Embryonic facial prominence (tissue), 1 donor: ENCODE results near the gene RNF214.
"Not testable (repeated sequence)": the region's sequence is repeated elsewhere in the genome, so short reads cannot be mapped to it uniquely, and the experiment has no call there.

Experiments used
- DNase-seq: peaks from one replicate; pipeline ENCODE4 v3.0.0-alpha.2; 2016; ENCODE audit errors: extremely low spot score

The RNF214 gene

DNA sequence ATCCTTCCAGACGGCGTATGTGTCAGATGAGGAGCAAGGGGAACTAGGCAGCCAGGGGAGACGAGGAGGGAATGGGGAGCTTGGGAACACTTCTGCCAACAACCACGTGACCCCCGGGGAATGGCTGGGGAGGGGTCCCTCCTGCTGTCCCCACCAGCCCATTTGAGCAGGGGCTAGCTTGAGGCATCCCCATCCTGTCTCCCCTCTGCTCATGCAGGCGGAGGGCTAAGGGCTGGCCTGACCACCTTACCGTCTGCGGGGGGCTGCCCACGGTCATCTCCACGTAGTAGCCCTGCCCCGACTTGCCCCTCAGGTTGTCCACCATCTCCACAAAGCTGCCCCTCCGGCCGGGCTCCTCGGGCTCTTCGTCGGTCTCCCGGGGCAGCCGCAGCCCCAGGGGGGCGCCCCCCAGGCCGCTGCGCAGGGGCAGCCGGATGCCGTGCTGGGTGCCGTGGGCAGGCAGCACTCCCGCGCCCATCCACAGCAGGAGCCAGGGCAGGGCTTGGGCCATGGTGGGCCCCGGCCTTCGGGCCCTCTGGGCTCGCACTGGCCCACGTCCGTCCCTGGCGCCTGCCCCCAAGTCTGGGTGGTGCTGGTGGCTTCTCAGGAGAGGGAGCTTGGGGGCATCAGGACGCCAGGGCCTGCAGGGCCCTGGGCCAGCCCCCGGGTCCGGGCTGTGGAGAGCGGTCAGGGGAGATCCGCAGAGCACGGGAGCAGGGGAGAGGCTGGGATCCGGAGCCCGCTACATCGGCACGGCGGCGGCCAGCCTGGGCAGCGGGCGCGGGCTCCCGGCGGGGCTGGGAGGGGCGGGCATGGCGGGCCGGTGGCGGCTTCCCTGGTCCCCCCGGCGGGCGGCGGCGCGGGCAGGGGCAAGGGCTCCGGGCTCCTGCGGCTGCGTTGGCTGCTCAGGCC lies 83.1 kb downstream of the RNF214 start:
- DNase-seq, result no peak

GRCh38 chr11:117316197-117316961 lies 83.9 kb downstream of the RNF214 start, which contains the start of gene BACE1:
Gene BACE1 (minus strand): TSS chr11:117316256. CDS start chr11:117315795, 461 bp downstream.
- peak; percentile 61 for DNase-seq

GRCh38 chr11:117318738-117319137 lies 86.3 kb downstream of the RNF214 start:
- DNase-seq, result no peak

- no peak for DNase-seq
Measured at GRCh38 chr11:117319214-117319840, 86.9 kb downstream of the RNF214 start.

GRCh38 chr11:117327255-117327566 lies 94.7 kb downstream of the RNF214 start:
- not testable (repeated sequence) for DNase-seq

GRCh38 chr11:117327567-117328374 lies 95.3 kb downstream of the RNF214 start, which contains the start of gene CEP164:
Gene CEP164 (plus strand): TSS chr11:117327854. CDS start chr11:117338587, 10,733 bp downstream.
- peak; percentile 96 for DNase-seq

DNA sequence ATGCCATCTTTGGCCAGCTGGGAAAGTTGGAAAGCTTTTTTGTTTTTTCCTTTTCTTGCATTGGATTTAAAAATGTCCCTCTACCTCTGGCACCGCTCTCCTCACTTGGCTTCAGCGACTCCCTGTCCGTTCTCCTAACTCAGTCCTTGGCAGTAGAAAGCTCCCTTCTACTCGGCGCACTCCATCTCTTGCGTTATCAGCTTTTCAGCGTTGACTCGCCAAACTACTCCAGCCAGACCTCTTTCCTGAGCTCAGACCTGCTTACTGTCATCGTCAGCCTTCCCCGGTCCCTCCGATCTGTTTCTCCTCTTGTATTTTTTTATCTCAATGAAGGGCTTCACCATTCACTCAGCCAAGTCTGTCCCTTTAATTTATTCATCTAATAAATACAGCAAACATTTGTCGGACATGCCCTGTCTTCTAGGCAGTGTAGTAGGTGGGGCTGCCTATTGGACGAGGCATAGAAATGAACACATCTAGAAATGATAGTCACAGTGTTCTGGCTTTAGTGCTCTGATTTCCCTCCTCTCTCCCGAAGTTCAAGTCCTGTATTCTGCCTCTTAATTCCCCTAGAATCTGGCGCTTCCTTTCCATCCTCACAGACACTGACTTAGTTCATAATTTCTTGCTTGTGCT lies 96.0 kb downstream of the RNF214 start:
- DNase-seq, result peak; percentile 48

- no peak for DNase-seq
Measured at GRCh38 chr11:117332843-117333242, 100.4 kb downstream of the RNF214 start.

- DNase-seq, result no peak
Measured at GRCh38 chr11:117333917-117334316, 101.4 kb downstream of the RNF214 start.

DNA sequence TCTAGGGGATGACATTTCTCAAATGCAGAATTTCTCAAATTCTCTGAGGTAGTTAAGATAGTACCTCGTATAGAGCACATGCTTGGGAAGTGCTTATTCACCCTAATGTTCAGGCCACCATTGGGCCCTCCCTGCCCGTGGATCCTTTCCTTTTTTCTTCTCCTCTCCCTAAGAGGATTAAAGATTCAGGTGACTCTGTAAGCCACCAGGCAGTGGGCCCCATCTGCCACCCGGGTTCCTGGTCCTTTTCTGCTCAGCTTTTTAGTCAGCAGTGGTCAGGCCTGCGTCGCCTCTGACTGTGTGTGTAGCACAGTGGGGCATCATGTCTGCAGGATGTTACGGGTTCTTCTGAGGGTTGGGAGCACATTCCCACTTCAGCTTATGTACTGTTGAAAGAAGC lies 102.4 kb downstream of the RNF214 start:
- DNase-seq, result no peak

DNA sequence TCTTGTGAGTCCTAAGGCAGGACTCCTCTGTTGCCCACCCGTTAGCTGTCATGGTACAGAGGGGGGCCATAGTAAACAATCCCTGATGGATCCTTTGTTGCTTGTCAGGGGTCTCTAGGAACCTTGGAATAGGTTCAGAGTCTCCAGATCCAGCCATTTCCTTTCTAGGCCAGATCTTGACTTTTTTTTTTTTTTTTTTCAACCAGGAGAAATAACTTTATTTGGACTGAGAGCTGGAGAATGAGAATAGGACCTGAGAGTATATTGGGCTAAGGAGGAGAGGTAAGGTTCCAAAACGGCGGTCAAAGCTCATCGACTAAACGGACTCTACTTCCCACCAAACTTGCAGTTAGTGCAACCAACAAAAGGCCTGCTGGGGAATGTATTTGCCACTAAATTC lies 102.9 kb downstream of the RNF214 start:
- DNase-seq, result no peak
